B cell (primary cell): ENCODE measurements around the gene FAM43A. TPM values are rescaled to one million over a fixed set of nuclear protein-coding genes. Genes with fewer than 3 reads are reported as not detected.

Experiments
- ATAC-seq: fragments of 200-7000 bp; cut with Tn5 transposase; one replicate; pipeline ENCODE4 v1.10.0; 2021; ENCODE audit warnings: low read depth, mild to moderate bottlenecking, moderate number of reproducible peaks, moderate library complexity
- CTCF ChIA-PET: fragments of 350-600 bp; sonication (Branson Sonifier 250); formaldehyde crosslinking; loops from one replicate; lab custom pipeline; 2021; ENCODE audit warnings: antibody characterized with exemption, inconsistent platforms; lab: Charles Lee
- POLR2A ChIA-PET: fragments of 350-600 bp; sonication (Branson Sonifier 250); formaldehyde crosslinking; loops from one replicate; lab custom pipeline; 2021; ENCODE audit warnings: antibody characterized with exemption; lab: Charles Lee
- DNase-seq: peaks from one replicate; pipeline ENCODE4 v3.0.0; 2013
- H2AFZ ChIP-seq: 2 replicates; pipeline ENCODE4 v1.6.1; 2012; ENCODE audit warnings: mild to moderate bottlenecking, low read depth, low read length; ENCODE audit not compliant: insufficient read depth, poor library complexity, severe bottlenecking
- H3K27ac ChIP-seq, 2 donors: 1 replicate in 1 of 2; 2 replicates in 1 of 2; pipeline ENCODE4 v1.5.1; 2012 to 2013; ENCODE audit warnings: low read length in 2 of 2, mild to moderate bottlenecking in 2 of 2, moderate library complexity in 1 of 2
- H3K27me3 ChIP-seq, 4 experiments: fragments of 200-600 bp in 1 of 4; sonication (generic) in 1 of 4; replicated peaks in 1 of 4; 1 replicate in 2 of 4; 2 replicates in 2 of 4; pipeline versions ENCODE4 v1.6.1 to v1.7.0; 2013 to 2016; ENCODE audit warnings: low read length in 3 of 4, mild to moderate bottlenecking in 2 of 4, mixed read lengths in 1 of 4, moderate library complexity in 1 of 4; ENCODE audit not compliant: insufficient read depth in 4 of 4, control insufficient read depth in 3 of 4; ENCODE audit errors: control extremely low read depth in 1 of 4
- H3K36me3 ChIP-seq, 2 experiments: replicated peaks in 1 of 2; 1 replicate in 1 of 2; 2 replicates in 1 of 2; pipeline versions ENCODE4 v1.6.1 to v1.7.1; 2013; ENCODE audit warnings: low read length in 1 of 2; ENCODE audit not compliant: insufficient read depth in 2 of 2, control insufficient read depth in 1 of 2; ENCODE audit errors: control extremely low read depth in 1 of 2, extremely low read depth in 1 of 2
- H3K4me1 ChIP-seq, 2 donors: fragments of 200-600 bp in 1 of 2; sonication (generic) in 1 of 2; 1 replicate in 1 of 2; 2 replicates in 1 of 2; pipeline versions ENCODE4 v1.5.1 to v1.6.1; 2013 to 2017; ENCODE audit warnings: low read length in 2 of 2; ENCODE audit not compliant: control insufficient read depth in 2 of 2, insufficient read depth in 2 of 2
- H3K4me2 ChIP-seq: replicated peaks from 2 replicates; pipeline ENCODE3; 2012; ENCODE audit warnings: mild to moderate bottlenecking, low read depth, low read length; ENCODE audit not compliant: poor library complexity, severe bottlenecking
- H3K4me3 ChIP-seq, 5 experiments: fragments of 200-600 bp in 1 of 5; sonication (generic) in 1 of 5; 1 replicate in 3 of 5; 2 replicates in 2 of 5; pipeline versions ENCODE4 v1.5.1 to v1.7.0; 2011 to 2016; ENCODE audit warnings: low read length in 4 of 5, mild to moderate bottlenecking in 4 of 5, low read depth in 2 of 5, control low read depth in 1 of 5, moderate library complexity in 1 of 5; ENCODE audit not compliant: insufficient read depth in 1 of 5; ENCODE audit errors: control extremely low read depth in 1 of 5, extremely low read depth in 1 of 5
- H3K79me2 ChIP-seq: fragments of 200-600 bp; sonication (generic); one replicate; pipeline ENCODE4 v1.6.0; 2016; ENCODE audit warnings: low read length; ENCODE audit not compliant: control insufficient read depth, insufficient read depth
- H3K9ac ChIP-seq: fragments of 200-600 bp; sonication (generic); 2 replicates; pipeline ENCODE4 v1.6.1; 2017; ENCODE audit warnings: mild to moderate bottlenecking, low read length, moderate library complexity
- H3K9me3 ChIP-seq, 3 donors: one replicate each; pipeline versions ENCODE4 v1.6.1 to v1.7.1; 2013; ENCODE audit warnings: low read length in 2 of 3; ENCODE audit not compliant: control insufficient read depth in 2 of 3, insufficient read depth in 1 of 3; ENCODE audit errors: control extremely low read depth in 1 of 3
- H4K20me1 ChIP-seq: 2 replicates; pipeline ENCODE4 v1.6.0; 2012; ENCODE audit warnings: mild to moderate bottlenecking, low read length; ENCODE audit not compliant: insufficient read depth, control insufficient read depth, poor library complexity, severe bottlenecking
- H3K27ac Mint-ChIP-seq: one replicate; pipeline ENCODE4 v1.8.0; 2021; ENCODE audit warnings: mixed read lengths
- H3K27me3 Mint-ChIP-seq: one replicate; pipeline ENCODE4 v1.8.0; 2021; ENCODE audit warnings: mixed read lengths
- H3K4me1 Mint-ChIP-seq: one replicate; pipeline ENCODE4 v1.8.0; 2021; ENCODE audit warnings: mixed read lengths
- H3K4me3 Mint-ChIP-seq: one replicate; pipeline ENCODE4 v1.8.0; 2021; ENCODE audit warnings: mixed read lengths
- H3K9me3 Mint-ChIP-seq: one replicate; pipeline ENCODE4 v1.8.0; 2022; ENCODE audit warnings: mixed read lengths; ENCODE audit not compliant: insufficient read depth
- CTCF ChIP-seq: fragments of 200-600 bp; IDR thresholded peaks from one replicate; pipeline ENCODE4 v1.8.0; 2022; ENCODE audit warnings: antibody characterized with exemption, mild to moderate bottlenecking
- EZH2 ChIP-seq: IDR thresholded peaks from 2 replicates; pipeline ENCODE4 v1.6.1; 2012; ENCODE audit warnings: borderline replicate concordance, low read depth, mild to moderate bottlenecking, moderate library complexity, low read length; ENCODE audit not compliant: insufficient read depth, poor library complexity, severe bottlenecking
- WGBS: methylation state at CpG from one replicate; pipeline ENCODE4 v1.1.5; 2013; ENCODE audit warnings: missing lambda C conversion rate; ENCODE audit not compliant: insufficient coverage; 5-methylcytosine and 5-hydroxymethylcytosine counted together
- intact Hi-C: fragments of 100-400 bp; cut with micrococcal nuclease; formaldehyde crosslinking; loops from one replicate; pipeline ENCODE4 v1.10.0; 2022
- polyA plus RNA-seq: library from polyadenylated mRNA; depleted of rRNA; stranded (reverse); fragments of >200 nt; gene quantifications from 2 replicates; pipeline ENCODE4 v1.2.3, GENCODE V29; 2012
- total RNA-seq, 2 donors: library from RNA; stranded (reverse); fragments of 120-200 nt in 1 of 2; gene quantifications; 1 replicate in 1 of 2; 2 replicates in 1 of 2; pipeline versions ENCODE4 v1.2.3 to v1.2.4, GENCODE V29; 2013 to 2022

The FAM43A gene
- total and polyA plus RNA-seq, 2 donors (not counting 1 experiment from before 2014, with no cell fraction given) = 17.1 to 78.6 TPM

GRCh38 chr3:194687638-194688199, 2.0 kb downstream of the FAM43A start:
- H4K20me1 ChIP-seq = peaks cover 26% of the 10 kb centered on the region
- peak overlapping the region; percentile 97 for H3K27ac Mint-ChIP-seq
- peak overlapping the region; percentile 67 to 90 (median 82) for H3K4me3 ChIP-seq
- no peaks in the 10 kb centered on the region for H3K27me3 ChIP-seq
- ChIA-PET POLR2A (interaction anchor here (0.6 to 4.7 kb wide), 26 partner anchors 9 to 858 kb away, joined by 3 to 51 read pairs (median 5); partner anchors contain the start of genes LSG1 and PPP1R2), CTCF (interaction anchor here (0.6 to 13.4 kb wide), 36 partner anchors 9 to 835 kb away, joined by 3 to 231 read pairs (median 5); partner anchors contain the start of genes LSG1 and XXYLT1)
- H3K27me3 Mint-ChIP-seq = no peaks in the 10 kb centered on the region
- H3K9ac ChIP-seq = peak overlapping the region; percentile 81
- WGBS = 1% methylated on average over 57 of the region's 57 CpGs
- H3K27ac ChIP-seq = peak overlapping the region; percentile 94 to 98
- H2AFZ ChIP-seq = peak overlapping the region; percentile 65
- H3K9me3 ChIP-seq = peaks cover 0 to 7% (median 0%) of the 10 kb centered on the region in 3 donors
- H3K4me1 Mint-ChIP-seq = peaks cover 74% of the 10 kb centered on the region
- peak overlapping the region; percentile 96 for H3K4me2 ChIP-seq
- peak; percentile 53 for ATAC-seq
- peaks cover 56 to 71% of the 10 kb centered on the region in 2 donors for H3K4me1 ChIP-seq
- H3K9me3 Mint-ChIP-seq = no peaks in the 10 kb centered on the region
- H3K4me3 Mint-ChIP-seq = peak overlapping the region; percentile 95
- peak; percentile 93 for DNase-seq
- intact Hi-C loops = loop anchor here (1.0 to 10.0 kb wide), 6 partner anchors 15 to 855 kb away; partner anchors contain the start of genes LSG1 and PPP1R2
- TF ChIP-seq CTCF (peak; percentile 63), EZH2 (no peak)
- H3K36me3 ChIP-seq = peaks cover 0 to 5% of the 10 kb centered on the region in 2 experiments
- H3K79me2 ChIP-seq = peaks cover 45% of the 10 kb centered on the region
